Natural killer cell (primary cell): ENCODE data around the gene CCDC90B. TPM values are rescaled to one million over a fixed set of nuclear protein-coding genes. Genes with fewer than 3 reads are reported as not detected.

Experiments
- ATAC-seq, 3 donors: fragments of 150-1000 bp in 2 of 3; fragments of 200-7000 bp in 1 of 3; cut with Tn5 transposase; 1 replicate in 1 of 3; 2 replicates in 2 of 3; pipeline ENCODE4 v1.10.0; 2021; ENCODE audit warnings: mild to moderate bottlenecking in 2 of 3, moderate library complexity in 2 of 3
- DNase-seq, 2 donors: peaks; one replicate each; pipeline versions ENCODE4 v3.0.0 to v3.0.0-alpha.2; 2013 to 2021; ENCODE audit warnings: mixed read lengths in 1 of 2
- H3K27ac ChIP-seq: one replicate; pipeline ENCODE4 v1.5.1; 2013; ENCODE audit warnings: mild to moderate bottlenecking, low read length
- H3K27me3 ChIP-seq: one replicate; pipeline ENCODE4 v1.6.1; 2013; ENCODE audit warnings: low read length; ENCODE audit not compliant: control insufficient read depth, insufficient read depth
- H3K36me3 ChIP-seq: one replicate; pipeline ENCODE4 v1.6.1; 2013; ENCODE audit warnings: low read length; ENCODE audit not compliant: control insufficient read depth, insufficient read depth
- H3K4me1 ChIP-seq: one replicate; pipeline ENCODE4 v1.6.1; 2013; ENCODE audit warnings: low read length; ENCODE audit not compliant: control insufficient read depth, insufficient read depth
- H3K4me3 ChIP-seq: one replicate; pipeline ENCODE4 v1.5.1; 2013; ENCODE audit warnings: low read length
- H3K9me3 ChIP-seq: one replicate; pipeline ENCODE4 v1.6.1; 2013; ENCODE audit warnings: low read length; ENCODE audit not compliant: control insufficient read depth, insufficient read depth
- H3K27ac Mint-ChIP-seq, 2 donors: one replicate each; pipeline ENCODE4 v1.8.0; 2022; ENCODE audit warnings: mild to moderate bottlenecking in 2 of 2, mixed read lengths in 2 of 2, moderate library complexity in 1 of 2
- H3K27me3 Mint-ChIP-seq, 2 donors: one replicate each; pipeline ENCODE4 v1.8.0; 2022; ENCODE audit warnings: low read depth in 2 of 2, mixed read lengths in 2 of 2
- H3K36me3 Mint-ChIP-seq: one replicate; pipeline ENCODE4 v1.8.0; 2022; ENCODE audit warnings: mixed read lengths
- H3K4me1 Mint-ChIP-seq, 2 donors: one replicate each; pipeline ENCODE4 v1.8.0; 2022; ENCODE audit warnings: mixed read lengths in 2 of 2
- H3K4me3 Mint-ChIP-seq: one replicate; pipeline ENCODE4 v1.8.0; 2022; ENCODE audit warnings: mild to moderate bottlenecking, moderate library complexity, mixed read lengths
- H3K9me3 Mint-ChIP-seq, 2 donors: one replicate each; pipeline ENCODE4 v1.8.0; 2022; ENCODE audit warnings: mixed read lengths in 2 of 2
- CTCF ChIP-seq: fragments of 200-600 bp; IDR thresholded peaks from one replicate; pipeline ENCODE4 v1.8.0; 2022; ENCODE audit warnings: antibody characterized with exemption
- WGBS: methylation state at CpG from one replicate; pipeline ENCODE4 v1.1.7; 2013; ENCODE audit warnings: missing lambda C conversion rate; ENCODE audit not compliant: insufficient coverage; 5-methylcytosine and 5-hydroxymethylcytosine counted together
- intact Hi-C: fragments of 100-400 bp; cut with micrococcal nuclease; formaldehyde crosslinking; loops from one replicate; pipeline ENCODE4 v1.14.2; 2022
- total RNA-seq, 4 donors: library from RNA; stranded (reverse); fragments of 120-200 nt in 1 of 4; gene quantifications; one replicate each; pipeline versions ENCODE4 v1.2.3 to v1.2.4, GENCODE V29; 2013 to 2022

CCDC90B gene
- total RNA-seq, 3 donors from 2014 or later (not counting 1 experiment from before 2014, with no cell fraction given): 27.3 to 30.2 (median 29.5) TPM

DNA sequence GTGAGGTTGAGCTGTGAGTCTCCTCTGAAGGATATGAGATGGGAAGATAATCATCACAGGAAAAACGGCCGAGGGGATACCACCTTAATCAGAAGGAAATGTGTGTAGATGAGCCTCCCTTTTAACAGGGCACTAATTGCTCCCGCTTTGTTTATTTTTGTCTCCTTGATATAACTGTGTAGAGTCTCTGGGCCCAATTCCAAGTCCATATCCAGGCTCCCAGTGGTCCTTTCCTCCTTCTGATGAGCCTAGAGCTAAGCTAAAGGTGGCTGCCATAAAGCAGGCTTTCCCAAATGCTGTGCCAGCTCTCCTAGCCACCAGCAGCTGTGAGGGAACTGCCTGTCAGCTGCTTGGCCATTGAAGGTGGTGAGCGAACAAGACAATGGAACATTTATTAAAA, 17.1 kb upstream of the CCDC90B start:
- ATAC-seq (no peak), DNase-seq (no peak)
- TF ChIP-seq CTCF: no peak
- no peaks in the 10 kb centered on the region for H3K27me3 ChIP-seq
- 91% methylated on average over 3 of the region's 4 CpGs for WGBS
- H3K27ac ChIP-seq: no peak overlapping the region
- Mint-ChIP-seq H3K36me3 (no peaks in the 10 kb centered on the region), H3K4me3 (no peak overlapping the region), H3K4me1 (no peaks in the 10 kb centered on the region), H3K9me3 (no peaks in the 10 kb centered on the region), H3K27me3 (peaks cover 11 to 15% of the 10 kb centered on the region in 2 donors), H3K27ac (no peak overlapping the region)
- no peak overlapping the region for H3K4me3 ChIP-seq
- intact Hi-C loops: no loop called here
- H3K4me1 ChIP-seq: no peaks in the 10 kb centered on the region
- H3K36me3 ChIP-seq: no peaks in the 10 kb centered on the region
- H3K9me3 ChIP-seq: no peaks in the 10 kb centered on the region

DNA sequence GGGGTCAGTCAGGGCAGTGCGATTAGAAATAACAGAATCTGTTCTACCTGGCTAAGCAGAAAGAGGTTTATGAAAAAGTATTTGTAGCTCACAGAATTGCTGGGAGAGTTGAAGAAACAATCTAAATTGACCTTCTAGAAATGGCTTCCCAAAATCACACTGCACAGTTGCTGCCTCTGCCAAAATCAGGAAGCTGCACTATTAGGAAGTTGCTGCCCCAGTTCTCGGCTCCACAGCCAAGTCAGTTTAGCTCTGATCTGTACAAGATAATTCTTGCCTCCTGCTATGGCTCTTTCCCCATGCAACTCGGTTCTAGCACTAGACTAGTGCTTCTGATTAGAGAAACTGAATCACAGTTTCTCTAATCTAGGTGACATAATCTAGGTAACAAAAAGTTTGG, 16.0 kb upstream of the CCDC90B start:
- intact Hi-C loops: no loop called here
- Mint-ChIP-seq H3K4me1 (no peaks in the 10 kb centered on the region), H3K27ac (no peak overlapping the region), H3K36me3 (no peaks in the 10 kb centered on the region), H3K27me3 (peaks cover 8 to 13% of the 10 kb centered on the region in 2 donors), H3K9me3 (no peaks in the 10 kb centered on the region), H3K4me3 (no peak overlapping the region)
- Histone ChIP-seq H3K36me3 (no peaks in the 10 kb centered on the region), H3K27ac (no peak overlapping the region), H3K4me1 (no peaks in the 10 kb centered on the region), H3K27me3 (no peaks in the 10 kb centered on the region), H3K4me3 (no peak overlapping the region), H3K9me3 (no peaks in the 10 kb centered on the region)
- no peak for DNase-seq
- ATAC-seq: no peak
- no peak for TF ChIP-seq CTCF
- WGBS: 50% methylated on average over 3 of the region's 3 CpGs

- intact Hi-C loops: no loop called here
- no peak for ATAC-seq
- H3K4me3 ChIP-seq: no peak overlapping the region
- H3K4me1 Mint-ChIP-seq: no peaks in the 10 kb centered on the region
- H3K4me1 ChIP-seq: no peaks in the 10 kb centered on the region
- peaks cover 15 to 16% of the 10 kb centered on the region in 2 donors for H3K27me3 Mint-ChIP-seq
- no peaks in the 10 kb centered on the region for H3K9me3 ChIP-seq
- H3K27ac Mint-ChIP-seq: no peak overlapping the region
- H3K27me3 ChIP-seq: no peaks in the 10 kb centered on the region
- H3K36me3 Mint-ChIP-seq: no peaks in the 10 kb centered on the region
- H3K27ac ChIP-seq: no peak overlapping the region
- no peaks in the 10 kb centered on the region for H3K9me3 Mint-ChIP-seq
- 82% methylated on average over 5 of the region's 6 CpGs for WGBS
- no peak overlapping the region for H3K4me3 Mint-ChIP-seq
- H3K36me3 ChIP-seq: no peaks in the 10 kb centered on the region
- DNase-seq: no peak
- TF ChIP-seq CTCF: no peak
Observed at GRCh38 chr11:83299681-83300080, 13.5 kb upstream of the CCDC90B start.

DNA sequence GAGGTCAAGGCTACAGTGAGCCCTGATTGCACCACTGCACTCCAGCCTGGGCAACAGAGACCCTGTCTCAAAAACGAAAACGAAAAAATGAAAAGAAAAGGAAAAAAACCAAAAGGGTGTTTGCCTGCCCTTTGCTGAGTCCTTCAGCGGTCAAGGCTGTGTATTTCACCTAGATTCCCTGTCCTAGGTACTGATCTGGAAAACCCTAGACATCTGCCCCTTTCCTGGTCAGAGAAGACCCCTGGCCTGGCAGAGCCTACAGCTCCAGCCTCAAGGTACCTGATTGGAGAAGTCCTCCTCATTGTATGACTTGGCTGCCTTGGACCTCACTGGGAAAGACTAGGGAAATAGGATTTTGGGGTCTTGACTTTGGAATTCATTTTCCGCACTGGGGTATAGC, 8.0 kb upstream of the CCDC90B start:
- Histone ChIP-seq H3K27me3 (no peaks in the 10 kb centered on the region), H3K4me3 (no peak overlapping the region), H3K36me3 (no peaks in the 10 kb centered on the region), H3K27ac (no peak overlapping the region), H3K9me3 (no peaks in the 10 kb centered on the region), H3K4me1 (peaks cover 2% of the 10 kb centered on the region)
- Mint-ChIP-seq H3K27ac (no peak overlapping the region), H3K27me3 (peaks cover 13 to 24% of the 10 kb centered on the region in 2 donors), H3K36me3 (no peaks in the 10 kb centered on the region), H3K4me1 (peaks cover 5 to 9% of the 10 kb centered on the region in 2 donors), H3K9me3 (no peaks in the 10 kb centered on the region), H3K4me3 (no peak overlapping the region)
- WGBS: 98% methylated on average over 4 of the region's 4 CpGs
- DNase-seq: no peak
- intact Hi-C loops: no loop called here
- no peak for TF ChIP-seq CTCF
- ATAC-seq: no peak
